ENCODE measurements around the gene PPARA. TPM values are rescaled to one million over a fixed set of nuclear protein-coding genes. Genes with fewer than 3 reads are reported as not detected.

Gene PPARA
- total and polyA plus RNA-seq, 7 donors, result 11.0 to 55.8 (median 37.3) TPM

- WGBS, 3 donors, result 71 to 80% (median 74%) methylated on average over 3 of the region's 3 CpGs
- Histone ChIP-seq H3K36me3 (ENCODE audit: insufficient read depth in 1 of 2, low read depth in 1 of 2) (peaks cover 0 to 35% of the 10 kb centered on the region in 2 donors), H3K4me3 (no peak overlapping the region), H3K27ac (no peak overlapping the region), H3K27me3 (ENCODE audit: insufficient read depth in 3 of 3, low read length in 2 of 3) (no peaks in the 10 kb centered on the region), H3K4me1 (peaks cover 33% of the 10 kb centered on the region), H3K9me3 (no peaks in the 10 kb centered on the region)
- DNase-seq, result no peak
- intact Hi-C loops (cut with DNase I), result no loop called here
- no peak for TF ChIP-seq CTCF (IDR thresholded peaks at IDR 0.05)
- ATAC-seq, result no peak
Observed at GRCh38 chr22:46156031-46156430, 5.7 kb downstream of the PPARA start.

- peak in 1 of 4 donors; percentile 70 for ATAC-seq
- intact Hi-C loops (cut with DNase I), result no loop called here
- no peak overlapping the region for H3K4me3 ChIP-seq
- H3K9me3 ChIP-seq, result no peaks in the 10 kb centered on the region
- no peak overlapping the region for H3K27ac ChIP-seq
- peaks cover 19% of the 10 kb centered on the region for H3K4me1 ChIP-seq
- H3K27me3 ChIP-seq (ENCODE audit: insufficient read depth in 3 of 3, low read length in 2 of 3), result no peaks in the 10 kb centered on the region
- peaks cover 0 to 24% of the 10 kb centered on the region in 2 donors for H3K36me3 ChIP-seq (ENCODE audit: insufficient read depth in 1 of 2, low read depth in 1 of 2)
- WGBS, 3 donors, result 25 to 40% (median 39%) methylated on average over 7 of the region's 7 CpGs
- no peak for DNase-seq
- no peak for TF ChIP-seq CTCF (IDR thresholded peaks at IDR 0.05)
Observed at GRCh38 chr22:46158283-46158682, 8.0 kb downstream of the PPARA start.

GRCh38 chr22:46159212-46159611 is 8.9 kb downstream of the PPARA start:
- DNase-seq, result no peak
- Histone ChIP-seq H3K9me3 (no peaks in the 10 kb centered on the region), H3K4me3 (no peak overlapping the region), H3K4me1 (peaks cover 19% of the 10 kb centered on the region), H3K27me3 (ENCODE audit: insufficient read depth in 3 of 3, low read length in 2 of 3) (no peaks in the 10 kb centered on the region), H3K27ac (no peak overlapping the region), H3K36me3 (ENCODE audit: insufficient read depth in 1 of 2, low read depth in 1 of 2) (peaks cover 0 to 15% of the 10 kb centered on the region in 2 donors)
- intact Hi-C loops (cut with DNase I), result no loop called here
- no peak for TF ChIP-seq CTCF (IDR thresholded peaks at IDR 0.05)
- no peak for ATAC-seq
- WGBS, 3 donors, result 79 to 88% (median 81%) methylated on average over 7 of the region's 7 CpGs

- intact Hi-C loops (cut with DNase I), result no loop called here
- ATAC-seq (peak in 2 of 4 donors; percentile 22 to 29), DNase-seq (no peak)
- no peak overlapping the region for H3K4me3 ChIP-seq
- no peak overlapping the region for H3K27ac ChIP-seq
- no peaks in the 10 kb centered on the region for H3K9me3 ChIP-seq
- H3K27me3 ChIP-seq (ENCODE audit: insufficient read depth in 3 of 3, low read length in 2 of 3), result no peaks in the 10 kb centered on the region
- peaks cover 0 to 11% of the 10 kb centered on the region in 2 donors for H3K36me3 ChIP-seq (ENCODE audit: insufficient read depth in 1 of 2, low read depth in 1 of 2)
- peaks cover 16% of the 10 kb centered on the region for H3K4me1 ChIP-seq
- WGBS, 3 donors, result 75 to 84% (median 81%) methylated on average over 10 of the region's 10 CpGs
- no peak for TF ChIP-seq CTCF (IDR thresholded peaks at IDR 0.05)
Observed at GRCh38 chr22:46159777-46160176, 9.5 kb downstream of the PPARA start.

GRCh38 chr22:46162285-46162684 is 12.0 kb downstream of the PPARA start:
- WGBS, 3 donors, result 86 to 91% (median 88%) methylated on average over 10 of the region's 10 CpGs
- peaks cover 13% of the 10 kb centered on the region for H3K4me1 ChIP-seq
- H3K4me3 ChIP-seq, result no peak overlapping the region
- no peaks in the 10 kb centered on the region for H3K27me3 ChIP-seq (ENCODE audit: insufficient read depth in 3 of 3, low read length in 2 of 3)
- intact Hi-C loops (cut with DNase I), result no loop called here
- TF ChIP-seq CTCF (IDR thresholded peaks at IDR 0.05), result no peak
- ATAC-seq (no peak), DNase-seq (no peak)
- H3K9me3 ChIP-seq, result no peaks in the 10 kb centered on the region
- H3K27ac ChIP-seq, result no peak overlapping the region
- peaks cover 0 to 11% of the 10 kb centered on the region in 2 donors for H3K36me3 ChIP-seq (ENCODE audit: insufficient read depth in 1 of 2, low read depth in 1 of 2)

Data from psoas muscle (tissue), 8 donors.